H1 (cell line): ENCODE data around the gene CACNA2D4. TPM values are rescaled to one million over a fixed set of nuclear protein-coding genes. Genes with fewer than 3 reads are reported as not detected.

Experiments
- EZH2 ChIP-seq: fragments of 200-600 bp; sonication (generic); IDR thresholded peaks from 2 replicates; pipeline ENCODE4 v1.7.1; 2012; ENCODE audit warnings: low read depth, mild to moderate bottlenecking, moderate library complexity, low read length, inconsistent platforms; ENCODE audit not compliant: severe bottlenecking
- SP1 ChIP-seq: IDR thresholded peaks from 2 replicates; pipeline ENCODE4 v1.6.1; 2011; ENCODE audit warnings: low read depth, low read length
- TBP ChIP-seq: IDR thresholded peaks from 2 replicates; pipeline ENCODE4 v1.6.1; 2011; ENCODE audit warnings: low read depth, low read length, improper control_type of control experiment
- TCF12 ChIP-seq: IDR thresholded peaks from 2 replicates; pipeline ENCODE4 v1.6.1; 2011; ENCODE audit warnings: low read depth, mild to moderate bottlenecking, low read length
- polyA plus RNA-seq, 7 experiments: library from polyadenylated mRNA; depleted of rRNA in 3 of 7; stranded (reverse) in 5 of 7; unstranded in 2 of 7; fragments of >200 nt in 5 of 7; fragments of 200-250 nt in 2 of 7; gene quantifications; 1 replicate in 5 of 7; 2 replicates in 1 of 7; 4 replicates in 1 of 7; pipeline versions ENCODE4 v1.2.1 to v1.2.3, GENCODE V29; 2011 to 2013; ENCODE audit warnings: missing spikeins in 2 of 7, mixed read lengths in 2 of 7
- total RNA-seq: library from RNA; stranded (reverse); fragmentation: NEBNext Ultra II Directional; extraction: Animal tissue kit (Norgen Biotek cat#: 25700); gene quantifications from 2 replicates; pipeline ENCODE4 v1.2.1, GENCODE V29; 2021
- TF ChIP-seq, protein P1 (sequence below), 3 experiments: IDR thresholded peaks; 1 replicate in 2 of 3; 2 replicates in 1 of 3; pipeline versions ENCODE4 v1.5.1 to v1.6.1; 2011; ENCODE audit warnings: low read length in 3 of 3, mild to moderate bottlenecking in 3 of 3, inconsistent platforms in 2 of 3, low read depth in 1 of 3, moderate library complexity in 1 of 3; ENCODE audit not compliant: insufficient read depth in 1 of 3; ENCODE audit errors: control extremely low read depth in 1 of 3

Gene CACNA2D4
- total and polyA plus RNA-seq, 2 of the 8 experiments (the other 6 are each of a cell fraction or from before 2014, with no cell fraction given), result 0.44 to 0.88 TPM

DNA sequence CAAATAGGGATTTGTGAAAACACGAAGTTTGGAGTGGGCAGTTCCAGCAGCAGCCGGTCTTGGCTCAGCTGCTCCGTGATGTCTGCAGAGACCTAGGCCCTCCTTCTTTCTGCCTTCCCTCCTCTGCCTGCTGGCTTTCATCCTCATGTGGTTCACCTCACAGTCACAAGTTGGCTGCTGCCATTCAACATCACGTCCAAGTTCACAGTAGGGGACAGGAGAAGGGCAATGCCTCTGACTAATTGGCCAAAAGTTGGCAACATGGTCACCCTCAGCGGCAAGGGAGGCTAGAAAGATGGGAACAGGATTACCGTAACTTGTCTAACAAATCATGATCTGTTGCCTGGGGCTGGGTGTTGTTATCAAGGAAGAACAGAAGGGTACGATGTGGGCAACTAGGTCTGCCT is 7.8 kb upstream of the CACNA2D4 start (continued):
- TF ChIP-seq, protein P1, sequence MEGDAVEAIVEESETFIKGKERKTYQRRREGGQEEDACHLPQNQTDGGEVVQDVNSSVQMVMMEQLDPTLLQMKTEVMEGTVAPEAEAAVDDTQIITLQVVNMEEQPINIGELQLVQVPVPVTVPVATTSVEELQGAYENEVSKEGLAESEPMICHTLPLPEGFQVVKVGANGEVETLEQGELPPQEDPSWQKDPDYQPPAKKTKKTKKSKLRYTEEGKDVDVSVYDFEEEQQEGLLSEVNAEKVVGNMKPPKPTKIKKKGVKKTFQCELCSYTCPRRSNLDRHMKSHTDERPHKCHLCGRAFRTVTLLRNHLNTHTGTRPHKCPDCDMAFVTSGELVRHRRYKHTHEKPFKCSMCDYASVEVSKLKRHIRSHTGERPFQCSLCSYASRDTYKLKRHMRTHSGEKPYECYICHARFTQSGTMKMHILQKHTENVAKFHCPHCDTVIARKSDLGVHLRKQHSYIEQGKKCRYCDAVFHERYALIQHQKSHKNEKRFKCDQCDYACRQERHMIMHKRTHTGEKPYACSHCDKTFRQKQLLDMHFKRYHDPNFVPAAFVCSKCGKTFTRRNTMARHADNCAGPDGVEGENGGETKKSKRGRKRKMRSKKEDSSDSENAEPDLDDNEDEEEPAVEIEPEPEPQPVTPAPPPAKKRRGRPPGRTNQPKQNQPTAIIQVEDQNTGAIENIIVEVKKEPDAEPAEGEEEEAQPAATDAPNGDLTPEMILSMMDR (IDR thresholded peaks at IDR 0.05; ENCODE audit: control extremely low read depth in 1 of 3, insufficient read depth in 1 of 3, low read depth in 1 of 3, low read length in 3 of 3), result no peak
- TF ChIP-seq TCF12, result no peak
- no peak for TF ChIP-seq SP1
- no peak for TF ChIP-seq EZH2
- no peak for TF ChIP-seq TBP
